LNCAP (cell line): Measurements from ENCODE around the gene NOS1AP.

Experiments used
- CTCF ChIP-seq: fragments of 450-650 bp; IDR thresholded peaks from 2 replicates; pipeline ENCODE4 v1.5.1; 2017; ENCODE audit warnings: mild to moderate bottlenecking

Gene NOS1AP

GRCh38 chr1:162293073-162293692 lies 223.7 kb downstream of the NOS1AP start:
- TF ChIP-seq CTCF, result no peak

- no peak for TF ChIP-seq CTCF
Observed at GRCh38 chr1:162294015-162294414, 224.5 kb downstream of the NOS1AP start.

DNA sequence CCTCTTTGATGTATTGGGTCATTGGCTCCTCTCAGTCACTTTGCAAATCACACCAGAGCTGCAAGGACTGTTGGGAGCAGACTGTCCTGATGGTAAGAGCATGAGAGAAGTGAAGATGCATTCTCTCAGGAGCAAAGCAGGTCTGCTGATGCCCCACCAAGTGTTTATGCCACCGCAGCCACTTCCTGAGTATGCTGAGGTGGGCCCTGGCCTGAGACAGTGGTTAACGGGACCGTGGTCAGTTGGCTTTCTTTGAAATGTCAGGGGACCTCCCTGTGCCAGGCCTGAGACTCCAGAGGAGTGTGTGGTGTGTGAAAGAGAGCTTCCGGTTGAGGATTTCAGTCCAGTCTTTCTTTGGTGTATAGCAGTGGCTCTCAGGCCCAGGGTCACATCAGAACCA lies 227.7 kb downstream of the NOS1AP start:
- TF ChIP-seq CTCF, result no peak

DNA sequence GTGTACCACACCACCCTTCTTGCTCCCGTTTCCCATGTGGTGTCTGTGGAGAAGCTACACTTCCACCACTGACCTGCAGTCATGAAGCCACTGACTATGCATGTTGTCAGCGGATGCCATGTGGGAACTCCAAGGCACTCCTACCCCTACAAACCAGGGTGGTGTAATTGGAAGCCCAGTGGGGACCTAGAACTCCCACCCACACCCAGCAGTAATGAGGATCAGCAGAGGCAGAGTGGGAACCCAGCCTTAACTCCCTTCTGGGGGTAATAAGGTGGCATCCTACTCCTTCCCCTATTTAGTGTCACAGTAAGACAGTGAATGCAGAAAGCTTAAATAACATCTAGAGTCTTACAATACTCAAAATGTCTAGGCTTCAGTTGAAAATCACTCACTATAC lies 228.8 kb downstream of the NOS1AP start:
- no peak for TF ChIP-seq CTCF

DNA sequence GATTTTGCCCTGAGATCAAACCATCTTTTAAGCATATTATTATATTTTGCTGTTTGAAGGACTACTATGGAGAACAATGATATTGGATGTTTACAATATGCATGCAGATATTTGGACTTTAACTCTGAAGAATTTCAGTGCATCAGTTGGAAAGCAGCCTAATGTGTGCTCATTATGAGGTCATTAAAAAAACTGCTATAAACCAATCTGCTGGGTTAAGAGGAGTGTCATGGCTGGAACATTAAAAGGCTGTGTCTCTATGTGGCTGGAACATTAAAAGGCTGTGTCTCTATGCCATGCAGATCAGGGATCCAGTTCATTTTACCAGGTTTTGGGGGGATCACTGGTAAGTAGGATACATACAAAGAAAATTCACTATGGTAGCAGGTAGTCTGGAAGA lies 229.5 kb downstream of the NOS1AP start:
- no peak for TF ChIP-seq CTCF

DNA sequence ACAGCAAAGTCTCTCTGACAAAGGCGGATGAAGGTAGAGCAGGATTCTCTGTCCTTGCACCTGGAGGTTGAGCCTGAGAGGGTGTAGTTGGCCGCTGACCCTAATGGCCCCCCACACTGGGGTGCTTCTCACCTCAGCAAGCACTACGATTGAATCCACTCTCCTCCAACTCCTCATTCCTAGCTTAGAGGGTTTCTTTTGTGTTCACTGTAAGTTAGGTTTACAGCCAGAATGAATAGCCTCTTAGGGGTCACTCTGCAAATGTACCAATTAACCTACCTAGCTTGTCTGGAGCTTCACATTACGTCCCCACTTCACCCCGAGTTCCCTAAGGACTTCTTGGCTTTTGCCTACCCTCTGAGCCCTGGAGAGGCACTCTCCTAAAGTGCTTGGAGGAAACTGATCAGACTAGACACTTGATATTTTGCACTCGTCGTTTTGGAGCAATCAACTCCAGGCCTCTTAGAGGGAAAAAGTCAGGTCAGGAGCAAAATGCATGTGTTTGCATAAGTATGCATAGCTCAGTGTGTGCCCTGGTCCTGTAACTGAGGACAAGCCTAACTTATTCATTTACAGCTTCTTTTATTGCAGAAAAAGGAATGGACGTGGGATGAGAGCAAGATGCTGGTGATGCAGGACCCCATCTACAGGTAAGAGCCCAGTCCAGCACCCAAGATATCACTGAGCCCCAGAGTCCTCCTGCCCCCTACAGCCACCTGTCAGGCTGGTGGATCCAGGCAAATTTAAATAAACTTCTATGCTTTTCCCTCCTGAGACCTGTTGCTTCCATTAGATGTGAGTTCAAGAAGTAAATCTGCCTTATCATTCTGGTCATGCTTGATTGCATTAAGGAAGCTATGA lies 230.8 kb downstream of the NOS1AP start:
- no peak for TF ChIP-seq CTCF

DNA sequence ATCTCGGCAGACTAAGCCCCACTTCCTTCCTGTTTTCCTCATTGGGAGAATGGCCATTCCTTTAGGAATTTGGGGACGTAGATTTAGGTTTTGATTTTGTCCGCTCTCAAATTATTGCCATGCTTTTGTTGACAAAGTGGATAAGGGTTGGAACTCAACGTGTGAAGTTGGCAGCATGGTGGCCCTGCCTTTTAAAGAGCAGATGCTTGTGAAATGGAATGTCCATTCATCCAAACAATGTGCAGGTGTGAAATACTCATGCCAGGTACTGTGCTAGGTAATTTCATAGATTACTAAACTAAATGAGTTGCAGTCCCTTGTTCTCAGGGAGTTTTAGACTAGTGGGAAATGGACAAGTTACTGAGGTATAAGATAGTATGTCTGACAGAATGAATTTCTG lies 232.2 kb downstream of the NOS1AP start:
- no peak for TF ChIP-seq CTCF
